SK-N-SH treated with all-trans-retinoic acid at 6 μM for 48 hours (cell line): ENCODE data around the gene SLC12A2.

ENCODE experiments used
- ATAC-seq: fragments of 200-7000 bp; cut with Tn5 transposase; 3 replicates; pipeline ENCODE4 v1.9.1; 2020; ENCODE audit warnings: mild to moderate bottlenecking, moderate library complexity
- ARNTL ChIP-seq: fragments of 450-650 bp; formaldehyde crosslinking; IDR thresholded peaks from 2 replicates; pipeline ENCODE4 v1.5.0; 2020; ENCODE audit warnings: low read depth, mild to moderate bottlenecking, moderate library complexity, borderline replicate concordance
- BACH2 ChIP-seq: fragments of 250-450 bp; sonication (Bioruptor Pico); IDR thresholded peaks from 2 replicates; pipeline ENCODE4 v1.9.0; 2021; ENCODE audit warnings: mild to moderate bottlenecking, borderline replicate concordance
- CREB5 ChIP-seq: fragments of 250-450 bp; sonication (Bioruptor Pico); IDR thresholded peaks from 2 replicates; pipeline ENCODE4 v1.5.1; 2020; ENCODE audit warnings: low read depth, mild to moderate bottlenecking, moderate library complexity
- CSDC2 ChIP-seq: fragments of 250-450 bp; sonication (Bioruptor Pico); IDR thresholded peaks from 2 replicates; pipeline ENCODE4 v1.5.0; 2020; ENCODE audit warnings: mild to moderate bottlenecking, moderate library complexity
- CSRNP3 ChIP-seq: fragments of 250-450 bp; sonication (Bioruptor Pico); IDR thresholded peaks from 2 replicates; pipeline ENCODE4 v1.5.1; 2021; ENCODE audit warnings: mild to moderate bottlenecking, moderate library complexity
- GLIS3 ChIP-seq: fragments of 250-450 bp; sonication (Bioruptor Pico); IDR thresholded peaks from 2 replicates; pipeline ENCODE4 v1.5.0; 2020; ENCODE audit warnings: mild to moderate bottlenecking, moderate library complexity
- ISL1 ChIP-seq: fragments of 250-450 bp; sonication (Bioruptor Pico); IDR thresholded peaks from 2 replicates; pipeline ENCODE4 v2.1.2; 2022; ENCODE audit warnings: mild to moderate bottlenecking, moderate library complexity
- OSR1 ChIP-seq: fragments of 250-450 bp; sonication (Bioruptor Pico); IDR thresholded peaks from 2 replicates; pipeline ENCODE4 v1.8.0; 2022; ENCODE audit warnings: moderate library complexity, mild to moderate bottlenecking, inconsistent platforms
- PPARA ChIP-seq: fragments of 250-450 bp; sonication (Bioruptor Pico); IDR thresholded peaks from 2 replicates; pipeline ENCODE4 v1.5.0; 2020; ENCODE audit warnings: mild to moderate bottlenecking, borderline replicate concordance
- RARB ChIP-seq: fragments of 250-450 bp; sonication (Bioruptor Pico); IDR thresholded peaks from 2 replicates; pipeline ENCODE4 v1.8.0; 2021; ENCODE audit warnings: mild to moderate bottlenecking, moderate library complexity
- TCF4 ChIP-seq: fragments of 250-450 bp; sonication (Bioruptor Pico); IDR thresholded peaks from 2 replicates; pipeline ENCODE4 v1.8.0; 2021; ENCODE audit warnings: mild to moderate bottlenecking, moderate library complexity, borderline replicate concordance
- TOX ChIP-seq: fragments of 250-450 bp; sonication (Bioruptor Pico); IDR thresholded peaks from 2 replicates; pipeline ENCODE4 v1.8.0; 2021; ENCODE audit warnings: mild to moderate bottlenecking, moderate library complexity, borderline replicate concordance
- ZC3H10 ChIP-seq: fragments of 250-450 bp; sonication (Bioruptor Pico); IDR thresholded peaks from 2 replicates; pipeline ENCODE4 v1.5.1; 2021; ENCODE audit warnings: mild to moderate bottlenecking, moderate library complexity
- ZFP3 ChIP-seq: fragments of 250-450 bp; sonication (Bioruptor Pico); IDR thresholded peaks from 2 replicates; pipeline ENCODE4 v1.5.0; 2020; ENCODE audit warnings: mild to moderate bottlenecking, moderate library complexity
- ZFP30 ChIP-seq: fragments of 450-650 bp; formaldehyde crosslinking; IDR thresholded peaks from 2 replicates; pipeline ENCODE4 v1.5.0; 2022; ENCODE audit warnings: mild to moderate bottlenecking, moderate library complexity
- ZNF565 ChIP-seq: fragments of 450-650 bp; formaldehyde crosslinking; conservative IDR thresholded peaks from 2 replicates; pipeline ENCODE4 v1.5.0; 2020; ENCODE audit warnings: low read depth, mild to moderate bottlenecking, moderate library complexity
- ZNF8 ChIP-seq: fragments of 450-650 bp; formaldehyde crosslinking; IDR thresholded peaks from 2 replicates; pipeline ENCODE4 v1.5.0; 2020; ENCODE audit warnings: mild to moderate bottlenecking, moderate library complexity
- TF ChIP-seq, protein P1 (sequence below): fragments of 250-450 bp; sonication (Bioruptor Pico); IDR thresholded peaks from 2 replicates; pipeline ENCODE4 v1.5.0; 2020; ENCODE audit warnings: mild to moderate bottlenecking, moderate library complexity
- TF ChIP-seq, protein P2 (sequence below): fragments of 250-450 bp; sonication (Bioruptor Pico); IDR thresholded peaks from 2 replicates; pipeline ENCODE4 v1.8.0; 2020; ENCODE audit warnings: mild to moderate bottlenecking, moderate library complexity, borderline replicate concordance

The SLC12A2 gene

GRCh38 chr5:128092144-128092543 lies 8.6 kb downstream of the SLC12A2 start:
- no peak for ATAC-seq
- TF ChIP-seq OSR1 (CRISPR knock-in tag) (no peak), PPARA (CRISPR knock-in tag) (no peak), ARNTL (CRISPR knock-in tag) (no peak), ISL1 (CRISPR knock-in tag) (no peak), CSRNP3 (CRISPR knock-in tag) (no peak), TOX (CRISPR knock-in tag) (no peak), CREB5 (CRISPR knock-in tag) (no peak), RARB (CRISPR knock-in tag) (no peak), ZNF8 (CRISPR knock-in tag) (no peak), ZNF565 (CRISPR knock-in tag) (no peak), ZC3H10 (no peak)
- TF ChIP-seq, protein P1, sequence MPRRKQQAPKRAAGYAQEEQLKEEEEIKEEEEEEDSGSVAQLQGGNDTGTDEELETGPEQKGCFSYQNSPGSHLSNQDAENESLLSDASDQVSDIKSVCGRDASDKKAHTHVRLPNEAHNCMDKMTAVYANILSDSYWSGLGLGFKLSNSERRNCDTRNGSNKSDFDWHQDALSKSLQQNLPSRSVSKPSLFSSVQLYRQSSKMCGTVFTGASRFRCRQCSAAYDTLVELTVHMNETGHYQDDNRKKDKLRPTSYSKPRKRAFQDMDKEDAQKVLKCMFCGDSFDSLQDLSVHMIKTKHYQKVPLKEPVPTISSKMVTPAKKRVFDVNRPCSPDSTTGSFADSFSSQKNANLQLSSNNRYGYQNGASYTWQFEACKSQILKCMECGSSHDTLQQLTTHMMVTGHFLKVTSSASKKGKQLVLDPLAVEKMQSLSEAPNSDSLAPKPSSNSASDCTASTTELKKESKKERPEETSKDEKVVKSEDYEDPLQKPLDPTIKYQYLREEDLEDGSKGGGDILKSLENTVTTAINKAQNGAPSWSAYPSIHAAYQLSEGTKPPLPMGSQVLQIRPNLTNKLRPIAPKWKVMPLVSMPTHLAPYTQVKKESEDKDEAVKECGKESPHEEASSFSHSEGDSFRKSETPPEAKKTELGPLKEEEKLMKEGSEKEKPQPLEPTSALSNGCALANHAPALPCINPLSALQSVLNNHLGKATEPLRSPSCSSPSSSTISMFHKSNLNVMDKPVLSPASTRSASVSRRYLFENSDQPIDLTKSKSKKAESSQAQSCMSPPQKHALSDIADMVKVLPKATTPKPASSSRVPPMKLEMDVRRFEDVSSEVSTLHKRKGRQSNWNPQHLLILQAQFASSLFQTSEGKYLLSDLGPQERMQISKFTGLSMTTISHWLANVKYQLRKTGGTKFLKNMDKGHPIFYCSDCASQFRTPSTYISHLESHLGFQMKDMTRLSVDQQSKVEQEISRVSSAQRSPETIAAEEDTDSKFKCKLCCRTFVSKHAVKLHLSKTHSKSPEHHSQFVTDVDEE (CRISPR knock-in tag), result no peak
- TF ChIP-seq, protein P2, sequence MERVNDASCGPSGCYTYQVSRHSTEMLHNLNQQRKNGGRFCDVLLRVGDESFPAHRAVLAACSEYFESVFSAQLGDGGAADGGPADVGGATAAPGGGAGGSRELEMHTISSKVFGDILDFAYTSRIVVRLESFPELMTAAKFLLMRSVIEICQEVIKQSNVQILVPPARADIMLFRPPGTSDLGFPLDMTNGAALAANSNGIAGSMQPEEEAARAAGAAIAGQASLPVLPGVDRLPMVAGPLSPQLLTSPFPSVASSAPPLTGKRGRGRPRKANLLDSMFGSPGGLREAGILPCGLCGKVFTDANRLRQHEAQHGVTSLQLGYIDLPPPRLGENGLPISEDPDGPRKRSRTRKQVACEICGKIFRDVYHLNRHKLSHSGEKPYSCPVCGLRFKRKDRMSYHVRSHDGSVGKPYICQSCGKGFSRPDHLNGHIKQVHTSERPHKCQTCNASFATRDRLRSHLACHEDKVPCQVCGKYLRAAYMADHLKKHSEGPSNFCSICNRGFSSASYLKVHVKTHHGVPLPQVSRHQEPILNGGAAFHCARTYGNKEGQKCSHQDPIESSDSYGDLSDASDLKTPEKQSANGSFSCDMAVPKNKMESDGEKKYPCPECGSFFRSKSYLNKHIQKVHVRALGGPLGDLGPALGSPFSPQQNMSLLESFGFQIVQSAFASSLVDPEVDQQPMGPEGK, result no peak

- ATAC-seq, result no peak
- TF ChIP-seq OSR1 (CRISPR knock-in tag) (no peak), TCF4 (CRISPR knock-in tag) (no peak)
Measured at GRCh38 chr5:128093368-128093767, 9.8 kb downstream of the SLC12A2 start.

- no peak for ATAC-seq
- TF ChIP-seq RARB (CRISPR knock-in tag) (no peak), ZNF8 (CRISPR knock-in tag) (peak; percentile 43; the same call in 1 of the 2 replicates)
- TF ChIP-seq, all 23 proteins: peak for 1
Measured at GRCh38 chr5:128097224-128097623, 13.7 kb downstream of the SLC12A2 start.

GRCh38 chr5:128097781-128098180 lies 14.2 kb downstream of the SLC12A2 start:
- TF ChIP-seq GLIS3 (CRISPR knock-in tag), result no peak
- no peak for TF ChIP-seq ZFP30
- no peak for TF ChIP-seq OSR1 (CRISPR knock-in tag)
- TF ChIP-seq ARNTL (CRISPR knock-in tag), result no peak
- TF ChIP-seq BACH2 (CRISPR knock-in tag), result no peak
- TF ChIP-seq PPARA (CRISPR knock-in tag), result no peak
- TF ChIP-seq ZNF8 (CRISPR knock-in tag), result no peak
- TF ChIP-seq, all 23 proteins: peak for 0
- ATAC-seq, result no peak

DNA sequence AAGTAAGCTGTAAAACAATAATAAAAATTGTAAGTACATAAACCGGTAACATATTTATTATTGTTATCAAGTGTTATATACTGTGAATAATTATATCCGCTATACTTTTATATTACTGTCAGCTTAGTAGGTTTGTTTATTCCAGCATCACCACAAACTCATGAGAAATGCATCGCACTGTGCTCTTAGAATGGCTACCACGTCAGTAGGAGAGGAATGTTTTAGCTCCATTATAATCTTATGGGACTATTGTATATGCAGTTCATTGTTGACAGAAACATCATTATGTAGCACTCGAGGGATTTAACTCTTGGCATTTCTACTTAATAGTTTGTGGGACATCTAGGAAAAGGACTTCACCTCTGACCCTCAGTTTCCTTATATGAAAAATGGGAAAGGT lies 16.4 kb downstream of the SLC12A2 start:
- TF ChIP-seq CSDC2 (CRISPR knock-in tag) (no peak), CSRNP3 (CRISPR knock-in tag) (no peak), ZFP3 (CRISPR knock-in tag) (no peak)
- ATAC-seq, result no peak
